ENCODE results near the gene CDCA3.

DNA sequence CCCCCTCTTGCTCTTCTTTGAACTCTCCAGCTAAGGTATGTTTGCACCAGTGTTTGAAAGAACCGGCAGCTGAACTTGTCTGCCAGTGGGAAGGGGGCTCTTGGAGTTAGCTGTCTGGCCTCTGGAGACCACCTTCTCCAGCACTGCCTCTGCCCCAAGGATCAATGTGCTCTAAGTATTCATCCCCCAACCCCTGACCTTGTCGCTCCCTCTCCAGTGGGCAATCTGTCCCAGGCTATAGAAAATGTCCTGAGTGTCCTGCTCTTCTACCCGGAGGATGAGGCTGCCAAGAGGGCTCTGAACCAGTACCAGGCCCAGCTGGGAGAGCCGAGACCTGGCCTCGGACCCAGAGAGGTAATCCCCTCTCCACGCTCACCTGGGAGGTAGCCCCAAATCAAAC is 20.1 kb downstream of the CDCA3 start:
- TF ChIP-seq CTCF (IDR thresholded peaks at IDR 0.05) (no peak), POLR2A (IDR thresholded peaks at IDR 0.05) (no peak), EP300 (IDR thresholded peaks at IDR 0.05) (no peak), POLR2AphosphoS5 (IDR thresholded peaks at IDR 0.05) (no peak)

All from suprapubic skin (tissue), 4 donors.